SK-N-SH treated with all-trans-retinoic acid at 6 μM for 48 hours (cell line): ENCODE measurements around the gene CBFA2T2.

ENCODE experiments used
- ISL1 ChIP-seq: fragments of 250-450 bp; sonication (Bioruptor Pico); IDR thresholded peaks from 2 replicates; pipeline ENCODE4 v2.1.2; 2022; ENCODE audit warnings: mild to moderate bottlenecking, moderate library complexity
- TCF4 ChIP-seq: fragments of 250-450 bp; sonication (Bioruptor Pico); IDR thresholded peaks from 2 replicates; pipeline ENCODE4 v1.8.0; 2021; ENCODE audit warnings: mild to moderate bottlenecking, moderate library complexity, borderline replicate concordance
- ZC3H10 ChIP-seq: fragments of 250-450 bp; sonication (Bioruptor Pico); IDR thresholded peaks from 2 replicates; pipeline ENCODE4 v1.5.1; 2021; ENCODE audit warnings: mild to moderate bottlenecking, moderate library complexity

DNA sequence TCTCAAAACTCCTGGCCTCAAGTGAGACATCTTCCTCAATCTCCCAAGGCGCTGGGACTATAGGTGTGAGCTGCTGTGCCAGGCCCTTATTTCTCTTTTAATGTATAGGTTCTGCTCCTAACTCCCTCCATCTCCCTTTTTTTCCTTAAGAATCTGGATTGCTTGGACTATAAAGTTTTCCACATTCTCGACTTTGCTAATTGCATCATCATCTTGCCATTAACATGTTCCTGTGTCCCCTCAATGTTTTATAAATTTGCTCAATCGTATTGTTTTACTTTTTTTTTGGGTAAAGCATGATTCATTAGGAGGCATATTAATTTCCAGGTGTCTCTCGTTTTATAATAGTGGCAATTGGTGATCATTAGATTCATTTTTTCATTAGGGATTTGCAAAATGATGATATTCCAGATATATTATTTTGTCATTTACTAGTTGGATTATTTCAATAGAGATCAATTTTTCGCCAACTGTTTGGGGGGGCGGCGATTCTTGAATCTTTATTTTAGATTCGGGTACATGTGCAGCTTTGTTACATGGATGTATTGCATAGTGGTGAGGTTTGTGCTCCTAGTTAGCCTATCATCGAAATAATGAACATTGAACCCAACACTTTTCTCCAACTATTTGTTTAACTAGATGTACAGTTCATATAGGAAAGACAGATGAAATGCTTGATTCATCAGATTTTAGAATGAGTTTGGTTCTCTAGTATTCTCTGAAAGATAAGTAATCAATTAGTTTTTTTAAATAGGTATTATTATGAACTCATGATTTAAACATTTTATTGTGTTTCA is 68.7 kb downstream of the CBFA2T2 start:
- no peak for TF ChIP-seq ISL1 (CRISPR knock-in tag)
- TF ChIP-seq ZC3H10 (CRISPR knock-in tag) = no peak
- no peak for TF ChIP-seq TCF4 (CRISPR knock-in tag)
